K562 (cell line): ENCODE data around the gene DGKA. TPM values are rescaled to one million over a fixed set of nuclear protein-coding genes. Genes with fewer than 3 reads are reported as not detected.

Experiments
- BRD9 ChIP-seq: fragments of 450-650 bp; IDR thresholded peaks from 2 replicates; pipeline ENCODE4 v1.6.1; 2018; ENCODE audit warnings: low read depth; ENCODE audit not compliant: partially characterized antibody
- CBFA2T3 ChIP-seq: fragments of 450-650 bp; IDR thresholded peaks from 2 replicates; pipeline ENCODE4 v1.6.1; 2017
- CCNT2 ChIP-seq: IDR thresholded peaks from 2 replicates; pipeline ENCODE4 v1.6.1; 2011; ENCODE audit warnings: borderline replicate concordance, low read depth, mild to moderate bottlenecking, moderate library complexity, mixed read lengths, low read length; ENCODE audit not compliant: insufficient read length; ENCODE audit errors: extremely low read depth
- NCOA4 ChIP-seq: fragments of 450-650 bp; IDR thresholded peaks from 2 replicates; pipeline ENCODE4 v1.6.1; 2018; ENCODE audit warnings: mild to moderate bottlenecking; ENCODE audit not compliant: partially characterized antibody
- REST ChIP-seq, 2 experiments: fragments of 450-650 bp; formaldehyde crosslinking in 1 of 2; IDR thresholded peaks; 2 replicates each; pipeline versions ENCODE4 v1.4.0 to v1.6.1; 2014 to 2020; ENCODE audit warnings: mild to moderate bottlenecking in 2 of 2, borderline replicate concordance in 1 of 2, low read depth in 1 of 2
- ZBTB26 ChIP-seq: fragments of 450-650 bp; formaldehyde crosslinking; IDR thresholded peaks from 2 replicates; pipeline ENCODE4 v1.4.0; 2022; ENCODE audit warnings: missing genetic modification characterization
- ZFP91 ChIP-seq: sonication (generic); formaldehyde crosslinking; IDR thresholded peaks from 2 replicates; pipeline ENCODE4 v1.8.0; 2022; ENCODE audit warnings: mild to moderate bottlenecking, missing genetic modification reagents
- ZHX1 ChIP-seq: fragments of 150-350 bp; conservative IDR thresholded peaks from 2 replicates; pipeline ENCODE4 v1.6.1; 2014; ENCODE audit warnings: low read length
- polyA plus RNA-seq, 8 experiments: library from polyadenylated mRNA; depleted of rRNA in 4 of 8; stranded (reverse) in 5 of 8; unstranded in 3 of 8; fragments of >200 nt; fragmentation: Nextera tagmentation in 2 of 8; fragmentation: Illumina TruSeq in 1 of 8; extraction: Ambion mirVana in 2 of 8; extraction: Trizol in 1 of 8; gene quantifications; 2 replicates each; pipeline versions ENCODE4 v1.2.1 to v1.2.3, GENCODE V29; 2011 to 2014; ENCODE audit warnings: inconsistent platforms in 1 of 8, missing spikeins in 1 of 8
- total RNA-seq, 7 experiments: library from RNA; depleted of rRNA in 6 of 7; stranded (reverse); fragments of >200 nt in 6 of 7; fragmentation: Illumina TruSeq in 2 of 7; extraction: Trizol in 2 of 7; gene quantifications; 2 replicates each; pipeline versions ENCODE4 v1.2.1 to v1.2.3, GENCODE V29; 2011 to 2021; ENCODE audit warnings: low replicate concordance in 1 of 7

Gene DGKA
- total and polyA plus RNA-seq, 9 of the 15 experiments (the other 6 are each of a cell fraction or from before 2014, with no cell fraction given) = 3.4 to 12.4 (median 6.2) TPM

- TF ChIP-seq ZHX1 (no peak), ZBTB26 (no peak), CBFA2T3 (no peak), ZFP91 (CRISPR knock-in tag) (no peak), BRD9 (no peak), CCNT2 (peak; percentile 47), REST (IDR thresholded peaks at IDR 0.05; ENCODE audit: borderline replicate concordance) (no peak), REST (CRISPR knock-in tag; IDR thresholded peaks at IDR 0.05; ENCODE audit: low read depth) (0 out of 2 replicates have a peak, but pooled peaks have one; percentile 16), NCOA4 (no peak)
These were observed 42.8 kb downstream of the DGKA start, which contains the start of gene RAB5B (continued) for GRCh38 chr12:55973599-55974307.
